Activated CD4-positive, CD25-positive, alpha-beta regulatory T cell (primary cell): Measurements from ENCODE around the gene PTPA.
A peak's percentile ranks its signal among the peaks of the same experiment; 100 is the strongest.

Source experiments
- DNase-seq, 4 experiments: peaks; one replicate each; lab custom pipeline; 2025; lab: John Stamatoyannopoulos, UW

Gene PTPA

DNA sequence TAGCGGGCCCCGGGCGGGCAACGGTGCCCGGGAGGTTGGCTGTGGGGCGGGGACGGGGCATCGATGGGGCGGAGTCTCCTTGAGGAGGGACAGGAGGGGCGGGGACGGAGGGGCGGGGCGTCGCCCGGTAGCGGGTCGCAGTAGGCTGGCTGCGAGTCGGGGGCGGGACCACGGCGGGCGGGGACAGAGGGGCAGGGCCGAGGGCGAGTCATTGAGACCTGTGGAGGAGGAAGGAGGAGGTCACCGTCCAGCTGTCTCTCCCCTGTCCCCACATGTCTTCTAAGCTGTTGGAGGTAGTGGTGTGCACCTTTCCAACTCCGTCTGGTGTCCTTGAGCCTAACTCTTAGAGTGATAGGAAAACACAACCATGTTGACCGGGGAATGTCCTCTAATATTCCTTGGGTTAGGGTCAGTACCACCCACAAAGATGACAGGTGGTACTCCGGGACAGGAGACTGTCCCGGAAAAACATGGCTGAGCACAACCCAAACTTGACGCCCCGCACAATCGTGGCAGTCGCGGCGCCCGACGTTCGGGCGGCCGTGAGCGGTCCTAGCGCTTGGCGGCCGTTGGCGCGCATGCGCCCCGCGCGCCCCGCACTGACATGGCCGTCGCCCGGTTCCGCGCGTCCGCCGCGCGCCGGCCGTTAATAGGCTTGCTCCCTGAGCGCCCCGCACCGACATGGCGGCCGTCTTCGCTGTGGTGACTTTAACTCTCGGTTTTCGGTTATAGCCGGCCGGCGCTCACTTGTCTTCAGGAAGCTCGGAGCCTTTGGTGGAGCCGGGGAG, at the start of gene PTPA, which contains the start of gene CRAT:
Gene PTPA, plus strand, starts transcription at position 676 of the 788 bp plus-strand sequence. CDS start 186 bp downstream, outside the sequence.
Gene CRAT, minus strand, starts transcription at position 54 of the 788 bp plus-strand sequence. CDS start 284 bp downstream, outside the sequence.
- DNase-seq, result peak; percentile 95 to 97 (median 96)

DNA sequence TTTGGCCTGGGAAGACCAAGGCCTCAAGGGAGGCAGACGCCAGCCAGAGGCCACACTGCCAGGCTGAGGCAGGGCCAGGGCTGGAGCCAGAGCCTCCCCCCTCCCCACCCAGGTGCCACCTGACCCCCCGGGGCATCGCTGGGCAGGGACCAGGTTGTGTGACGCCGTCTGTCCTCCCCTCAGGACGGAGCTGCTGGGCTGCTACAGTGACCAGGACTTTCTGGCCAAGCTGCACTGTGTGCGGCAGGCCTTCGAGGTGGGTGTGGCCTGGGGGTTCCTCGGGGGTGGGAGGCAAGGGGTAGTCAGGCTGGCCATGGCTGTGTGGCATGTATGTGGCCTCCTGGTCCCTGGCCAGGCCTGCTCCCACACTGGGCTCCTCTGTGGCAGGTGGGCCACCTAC, 48.2 kb upstream of the PTPA start:
- DNase-seq, result no peak

DNA sequence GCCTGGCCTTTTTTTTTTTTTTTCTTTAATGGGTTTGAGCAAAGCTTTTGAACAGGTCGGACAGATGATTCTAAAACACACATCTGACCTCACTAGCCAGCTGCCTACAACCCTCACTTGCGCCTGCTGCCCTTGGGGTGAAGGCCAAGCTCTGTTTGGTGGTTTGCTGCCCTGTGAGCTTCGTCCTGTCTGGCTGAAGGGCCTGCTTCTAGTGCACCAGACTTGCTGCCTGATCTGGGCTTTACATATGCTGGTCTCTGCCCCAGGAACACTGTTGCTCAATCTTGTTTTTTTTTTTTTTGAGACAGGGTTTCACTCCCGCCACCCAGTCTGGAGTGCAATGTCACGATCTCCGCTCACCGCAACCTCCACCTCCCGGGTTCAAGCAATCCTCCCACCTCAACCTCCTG, 46.7 kb upstream of the PTPA start:
- DNase-seq, result no peak

DNA sequence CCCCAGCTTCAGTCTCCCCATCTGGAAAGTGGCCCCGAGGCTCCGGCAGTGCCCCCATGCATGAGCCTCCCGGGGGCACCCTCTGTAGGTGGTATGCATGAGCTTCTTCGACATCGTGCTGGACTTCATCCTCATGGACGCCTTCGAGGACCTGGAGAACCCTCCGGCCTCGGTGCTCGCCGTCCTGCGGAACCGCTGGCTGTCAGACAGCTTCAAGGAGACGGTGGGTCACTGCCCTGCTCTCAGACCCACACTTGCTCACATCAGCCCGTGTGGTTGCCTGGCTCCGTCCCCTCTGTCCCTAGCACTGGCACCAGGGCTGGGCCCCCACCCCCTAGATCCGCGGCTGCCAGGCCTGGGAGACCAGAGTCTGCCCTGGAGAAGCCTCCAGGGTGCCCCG, 43.1 kb upstream of the PTPA start:
- DNase-seq, result no peak

DNA sequence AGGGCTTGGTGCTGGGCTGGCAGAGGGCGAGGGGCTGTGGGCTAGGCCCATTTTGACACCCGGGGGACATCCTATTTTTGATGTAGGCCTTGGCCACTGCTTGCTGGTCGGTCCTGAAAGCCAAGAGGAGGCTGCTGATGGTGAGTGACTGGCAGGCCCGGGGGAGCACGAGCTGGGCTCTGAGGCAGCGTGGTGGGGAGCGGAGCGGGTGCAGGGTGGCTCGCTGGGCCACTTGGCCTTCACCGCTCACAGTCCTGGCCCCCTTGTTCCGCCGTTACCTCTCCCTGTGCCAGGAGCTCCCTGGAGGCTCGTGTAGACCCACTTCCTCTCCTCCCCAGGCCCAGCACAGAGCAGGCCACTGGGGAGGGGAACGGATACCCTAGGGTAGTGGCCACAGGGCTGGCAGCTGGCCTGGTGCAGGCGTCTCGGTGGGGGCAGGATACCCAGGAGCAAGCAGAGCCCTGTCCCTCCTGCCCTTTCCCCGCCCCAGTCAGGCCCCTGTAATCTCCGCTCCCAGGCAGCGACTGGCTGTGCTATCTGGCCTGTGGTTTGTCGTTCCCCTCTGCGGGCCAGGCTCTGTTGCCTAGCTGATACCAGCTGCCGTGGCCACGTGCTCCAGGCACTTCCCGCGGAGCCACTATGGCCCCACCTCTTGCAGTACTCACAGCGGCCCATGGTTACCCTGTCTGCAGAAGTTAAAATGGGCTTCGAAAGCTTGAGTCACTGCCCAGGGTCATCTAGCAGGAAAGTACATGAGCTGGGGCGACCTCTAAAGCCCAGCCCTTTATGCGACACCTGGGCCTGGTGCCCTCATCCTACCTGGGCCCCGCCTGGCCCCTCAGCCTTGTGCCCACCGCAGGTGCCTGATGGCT, 42.0 kb upstream of the PTPA start:
- peak in 2 of 4 experiments; percentile 30 to 38 for DNase-seq

DNA sequence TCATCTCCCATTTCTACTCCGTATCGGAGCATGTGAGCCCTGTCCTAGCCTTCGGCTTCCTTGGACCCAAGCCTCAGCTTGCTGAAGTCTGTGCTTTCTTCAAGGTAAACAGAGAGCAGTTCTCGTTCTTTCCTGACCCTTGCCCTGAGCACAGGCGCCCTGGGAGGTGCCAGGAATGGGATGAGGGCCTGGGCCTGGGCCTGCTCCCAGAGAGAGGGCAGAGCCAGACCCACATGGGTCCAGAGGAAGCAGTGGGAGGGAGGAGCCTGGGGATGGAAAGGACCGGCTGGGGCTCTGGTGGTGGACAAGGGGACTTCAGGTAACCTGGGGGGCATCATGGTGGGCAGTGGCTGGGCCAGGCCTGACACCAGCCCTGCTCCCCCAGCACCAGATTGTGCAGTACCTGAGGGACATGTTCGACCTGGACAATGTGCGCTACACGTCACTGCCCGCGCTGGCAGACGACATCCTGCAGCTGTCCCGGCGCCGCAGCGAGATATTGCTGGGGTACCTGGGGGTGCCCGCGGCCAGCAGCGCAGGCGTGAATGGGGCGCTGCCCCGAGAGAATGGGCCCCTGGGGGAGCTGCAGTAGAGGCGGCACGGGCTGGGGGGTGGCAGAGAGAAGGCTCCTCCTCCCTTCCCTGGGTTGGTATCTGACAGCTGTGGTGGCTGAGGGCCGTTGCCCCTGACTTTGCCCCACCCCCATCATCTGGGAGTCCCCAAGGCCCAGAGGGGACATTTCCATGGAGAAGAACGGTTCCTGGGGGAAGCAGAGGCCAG, 41.2 kb upstream of the PTPA start:
- no peak for DNase-seq

DNA sequence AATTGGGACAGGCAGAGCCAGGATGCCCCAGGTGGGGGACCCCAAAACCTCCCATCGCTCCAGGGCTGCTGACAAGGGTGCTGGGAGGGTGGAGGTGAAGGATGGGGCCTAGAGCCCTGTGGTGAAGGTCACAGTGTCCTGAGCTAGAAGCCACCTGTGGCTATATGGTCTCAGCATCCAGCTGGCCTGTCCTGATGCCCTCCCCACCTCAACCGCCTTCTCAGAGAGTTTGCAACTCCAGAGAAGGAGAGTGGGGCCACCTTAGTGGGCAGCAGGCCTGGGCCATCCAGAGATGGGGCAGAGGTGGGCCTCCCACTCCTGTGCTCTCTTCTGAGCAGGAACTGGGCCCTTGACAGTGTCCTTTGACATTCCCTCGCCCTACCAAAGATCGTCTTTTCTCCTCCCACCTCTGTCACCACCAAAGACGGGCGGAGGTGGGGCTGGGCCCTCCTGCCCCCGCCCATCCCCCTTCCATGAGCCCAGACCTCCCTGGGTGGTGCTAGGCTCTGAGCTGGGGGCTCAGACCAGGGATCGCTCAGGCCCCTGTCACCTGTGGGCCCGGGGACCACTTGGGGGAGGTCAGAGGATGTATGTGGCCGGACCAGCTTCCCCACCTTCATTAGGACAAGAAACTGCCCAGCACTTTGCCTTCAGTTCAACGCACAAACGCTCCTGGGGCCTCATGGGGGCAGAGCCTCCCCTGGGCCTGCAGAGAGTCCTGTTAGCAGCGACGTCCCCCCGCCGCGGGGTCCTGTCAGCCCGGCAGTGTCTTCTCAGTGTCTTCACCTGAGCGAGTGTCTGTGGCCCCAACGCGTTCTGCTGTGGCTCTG, 40.3 kb upstream of the PTPA start:
- DNase-seq, result no peak

DNA sequence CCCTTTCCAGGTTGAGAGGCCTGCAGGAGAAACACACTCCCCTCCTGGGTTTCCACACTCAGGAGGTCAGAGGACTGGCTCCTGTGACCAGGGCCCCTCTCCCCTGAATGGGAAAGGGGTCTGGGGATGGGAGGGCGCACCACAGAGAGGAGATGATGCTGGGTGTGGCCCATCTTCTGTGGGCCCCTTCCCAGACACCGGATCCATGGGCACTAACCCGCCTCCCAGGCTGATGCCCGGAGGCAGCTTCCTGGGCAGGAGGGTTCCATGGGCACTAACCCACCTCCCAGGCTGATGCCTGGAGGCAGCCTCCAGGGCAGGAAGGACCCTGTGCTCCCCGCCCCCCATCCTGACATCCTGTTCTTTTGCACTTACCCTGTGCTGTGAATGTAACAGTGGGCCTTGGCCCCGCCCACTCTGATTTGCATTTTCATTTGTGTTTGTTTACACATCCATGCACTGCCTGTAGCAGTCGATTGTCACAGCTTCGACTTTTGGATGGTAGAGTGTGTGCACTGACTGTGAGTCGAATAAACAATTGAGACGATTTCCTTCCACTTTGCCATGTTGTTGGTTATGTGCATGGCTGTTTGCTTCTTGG, 39.6 kb upstream of the PTPA start:
- peak in 1 of 4 experiments; percentile 20 for DNase-seq

DNA sequence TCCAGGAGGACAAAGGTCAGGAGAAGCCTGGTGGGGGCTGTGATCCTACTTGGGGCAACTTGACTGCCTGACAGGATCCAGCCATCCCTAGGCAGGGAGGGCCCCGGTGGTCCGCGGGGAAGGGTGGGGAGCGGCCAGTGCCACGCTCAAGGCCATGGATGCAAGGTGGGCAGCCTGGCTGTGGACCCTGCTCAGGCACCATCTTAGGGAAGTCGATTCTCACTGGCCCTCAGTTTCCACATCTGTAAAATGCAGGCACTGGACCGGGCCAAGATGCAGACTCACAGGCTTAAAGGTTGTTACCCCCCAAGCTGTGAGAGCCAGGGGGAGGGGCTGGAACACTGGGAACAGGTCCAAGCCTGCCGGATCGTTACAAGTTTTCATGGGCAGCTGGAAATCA, 39.0 kb upstream of the PTPA start:
- no peak for DNase-seq

DNA sequence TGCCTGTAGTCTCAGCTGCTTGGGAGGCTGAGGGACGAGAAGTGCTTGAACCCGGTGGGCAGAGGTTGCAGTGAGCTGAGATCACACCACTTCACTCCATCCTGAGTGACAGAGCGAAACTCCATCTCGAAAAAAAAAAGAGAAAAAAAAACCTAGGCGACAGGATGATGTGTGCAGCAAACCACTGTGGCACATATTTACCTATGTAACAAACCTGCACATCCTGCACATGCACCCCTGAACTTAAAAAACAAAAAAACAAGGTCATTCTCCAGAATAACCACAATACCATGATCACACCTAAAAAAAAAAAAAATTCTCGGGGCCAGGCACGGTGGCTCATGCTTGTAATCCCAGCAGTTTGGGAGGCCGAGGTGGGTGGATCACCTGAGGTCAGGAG, 37.8 kb upstream of the PTPA start:
- DNase-seq, result no peak

DNA sequence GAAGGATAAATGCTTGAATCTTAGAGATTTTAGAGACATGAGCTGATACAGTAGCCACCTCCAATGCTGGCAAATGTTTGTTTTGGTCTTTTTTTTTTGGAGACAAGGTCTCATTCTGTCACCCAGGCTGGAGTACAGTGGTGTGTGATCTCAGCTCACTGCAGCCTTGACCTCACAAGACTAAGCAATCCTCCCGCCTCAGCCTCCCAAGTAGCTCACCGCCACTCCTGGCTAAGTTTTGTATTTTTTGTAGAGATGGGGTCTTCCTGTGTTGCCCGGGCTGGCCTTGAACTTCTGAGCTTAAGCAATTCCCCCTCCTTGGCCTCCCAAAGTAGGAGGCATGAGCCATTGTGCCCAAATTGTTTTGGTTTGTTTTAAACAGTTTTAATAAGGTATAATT, 37.1 kb upstream of the PTPA start:
- DNase-seq, result no peak

DNA sequence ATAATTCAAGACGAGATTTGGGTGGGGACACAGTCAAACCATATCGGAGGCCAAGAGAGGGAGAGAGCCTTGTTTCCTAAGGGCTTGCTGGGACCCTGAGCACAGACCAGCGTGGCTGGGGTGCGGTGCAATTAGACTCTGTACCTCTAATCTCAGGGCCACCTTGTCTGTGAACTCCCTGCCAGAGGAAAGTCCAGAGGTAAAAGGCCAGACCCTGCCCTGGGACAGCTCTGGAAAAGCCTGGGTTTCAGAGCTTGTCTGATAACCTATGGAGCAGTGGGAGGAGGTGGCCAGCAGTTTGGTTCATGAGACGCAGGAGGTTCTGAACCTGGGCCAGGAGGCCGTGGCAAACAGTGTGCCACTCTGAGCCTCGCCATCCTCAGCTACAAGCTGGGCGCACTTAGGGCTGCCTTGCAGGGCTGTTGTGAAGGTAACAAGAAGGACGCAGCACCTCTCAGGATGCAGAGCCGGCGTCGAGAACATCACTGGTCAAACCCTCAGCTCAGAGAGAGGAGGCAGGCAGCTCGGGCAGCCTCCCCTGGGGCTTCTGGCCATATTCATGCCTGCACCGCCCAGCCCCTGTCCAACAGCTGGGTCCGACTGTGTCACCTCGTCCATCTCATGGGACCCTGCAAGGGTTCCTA, 35.1 kb upstream of the PTPA start:
- no peak for DNase-seq

DNA sequence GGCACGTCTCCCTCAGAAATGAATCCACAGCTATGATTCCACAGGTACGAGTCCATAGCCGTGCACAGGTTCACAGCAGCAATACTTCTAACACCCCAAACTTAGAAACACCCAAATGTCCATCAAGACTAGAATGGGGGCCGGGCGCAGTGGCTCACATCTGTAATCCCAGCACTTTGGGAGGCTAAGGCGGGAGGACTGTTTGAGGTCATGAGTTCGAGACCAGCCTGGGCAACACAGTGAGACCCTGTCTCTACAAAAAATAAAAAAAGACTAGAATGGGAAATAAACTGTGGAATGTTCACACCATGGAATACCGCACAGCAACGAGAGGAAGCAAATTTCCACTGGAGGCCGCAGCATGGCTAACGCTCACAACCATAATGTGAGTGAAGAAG, 34.6 kb upstream of the PTPA start:
- no peak for DNase-seq

DNA sequence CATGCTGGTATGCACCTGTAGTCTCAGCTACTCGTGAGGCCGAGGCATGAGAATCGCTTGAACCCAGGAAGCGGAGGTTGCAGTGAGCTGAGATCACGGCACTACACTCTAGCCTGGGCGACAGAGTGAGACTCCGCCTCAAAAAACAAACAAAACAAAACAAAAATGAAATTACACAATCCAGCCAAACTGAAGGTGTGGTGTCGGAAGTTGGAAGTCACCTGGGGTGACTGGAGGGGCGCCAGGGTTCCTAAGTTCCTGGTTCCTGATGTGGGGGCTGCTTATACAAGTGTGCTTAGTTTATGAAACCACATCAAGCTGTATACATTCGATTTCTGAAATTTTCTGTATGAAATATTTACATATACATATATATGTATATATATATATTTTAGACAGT, 34.0 kb upstream of the PTPA start:
- no peak for DNase-seq

DNA sequence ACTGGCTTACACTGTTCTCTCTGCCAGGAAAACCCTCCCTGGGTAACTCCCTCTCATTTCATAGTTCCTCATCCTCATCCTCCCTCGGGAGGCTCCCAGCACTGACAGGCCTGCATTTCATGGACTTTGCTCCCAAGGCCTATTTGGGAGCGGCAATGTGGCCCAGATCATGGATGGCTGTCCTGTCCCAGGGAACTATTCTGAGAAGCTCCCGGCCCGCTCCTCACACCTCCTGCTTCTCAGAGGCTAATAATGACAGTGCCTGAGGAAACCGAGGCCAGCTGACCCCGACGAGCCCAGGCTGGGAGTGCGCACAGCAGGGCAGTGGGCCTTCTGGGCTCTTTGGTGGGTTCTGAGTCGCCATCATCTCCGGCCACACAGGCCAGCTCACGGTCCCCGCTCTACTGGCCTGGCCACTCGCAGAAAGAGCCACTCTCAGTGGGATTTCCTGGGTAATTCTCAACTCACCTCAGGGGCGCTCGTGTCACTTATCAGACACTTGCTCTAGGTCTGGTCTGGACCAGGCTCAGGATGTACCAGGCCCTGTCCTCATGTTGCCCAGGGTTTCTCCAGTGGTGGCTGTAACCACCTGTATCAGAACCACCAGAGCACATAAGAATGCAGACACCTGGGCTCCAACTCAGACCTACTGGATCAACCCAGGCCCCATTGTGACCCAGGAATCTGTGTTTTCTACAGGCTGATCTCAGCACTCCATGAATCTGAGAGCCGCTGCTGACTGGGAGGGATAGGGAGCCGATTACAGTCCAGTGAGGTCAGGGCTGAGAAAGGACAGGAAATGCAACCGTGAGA, 32.3 kb upstream of the PTPA start:
- DNase-seq, result no peak

DNA sequence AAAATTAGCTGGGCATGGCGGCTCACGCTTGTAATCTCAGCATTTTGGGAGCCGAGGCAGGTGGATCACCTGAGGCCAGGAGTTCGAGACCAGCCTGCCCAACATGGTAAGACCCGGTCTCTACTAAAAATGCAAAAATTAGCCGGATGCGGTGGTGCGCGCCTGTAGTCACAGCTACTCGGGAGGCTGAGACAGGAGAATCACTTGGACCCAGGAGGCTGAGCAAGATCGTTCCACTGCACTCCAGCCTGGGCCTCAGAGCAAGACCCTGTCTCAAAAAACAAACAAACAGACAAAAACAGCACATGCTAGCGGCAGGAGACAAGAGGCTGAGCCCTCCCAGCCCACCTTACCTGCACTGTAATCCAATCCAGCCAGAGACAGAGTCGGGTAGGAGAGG, 31.4 kb upstream of the PTPA start:
- DNase-seq, result no peak

DNA sequence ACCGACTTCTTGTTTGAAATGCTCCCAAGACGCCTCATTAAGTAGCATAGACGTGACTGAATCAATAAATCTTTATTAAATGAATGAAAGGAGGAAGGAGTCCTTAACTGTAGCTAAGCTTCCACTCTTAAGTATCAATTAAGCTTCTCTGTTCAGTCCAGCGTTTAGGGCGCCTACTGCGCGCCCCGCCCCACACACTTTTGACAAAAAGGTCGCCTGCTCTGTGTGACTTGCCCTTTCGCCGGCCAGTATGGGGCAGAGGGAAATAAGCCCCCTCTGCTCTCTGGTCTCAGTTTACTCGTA, 31.0 kb upstream of the PTPA start:
- DNase-seq, result no peak

DNA sequence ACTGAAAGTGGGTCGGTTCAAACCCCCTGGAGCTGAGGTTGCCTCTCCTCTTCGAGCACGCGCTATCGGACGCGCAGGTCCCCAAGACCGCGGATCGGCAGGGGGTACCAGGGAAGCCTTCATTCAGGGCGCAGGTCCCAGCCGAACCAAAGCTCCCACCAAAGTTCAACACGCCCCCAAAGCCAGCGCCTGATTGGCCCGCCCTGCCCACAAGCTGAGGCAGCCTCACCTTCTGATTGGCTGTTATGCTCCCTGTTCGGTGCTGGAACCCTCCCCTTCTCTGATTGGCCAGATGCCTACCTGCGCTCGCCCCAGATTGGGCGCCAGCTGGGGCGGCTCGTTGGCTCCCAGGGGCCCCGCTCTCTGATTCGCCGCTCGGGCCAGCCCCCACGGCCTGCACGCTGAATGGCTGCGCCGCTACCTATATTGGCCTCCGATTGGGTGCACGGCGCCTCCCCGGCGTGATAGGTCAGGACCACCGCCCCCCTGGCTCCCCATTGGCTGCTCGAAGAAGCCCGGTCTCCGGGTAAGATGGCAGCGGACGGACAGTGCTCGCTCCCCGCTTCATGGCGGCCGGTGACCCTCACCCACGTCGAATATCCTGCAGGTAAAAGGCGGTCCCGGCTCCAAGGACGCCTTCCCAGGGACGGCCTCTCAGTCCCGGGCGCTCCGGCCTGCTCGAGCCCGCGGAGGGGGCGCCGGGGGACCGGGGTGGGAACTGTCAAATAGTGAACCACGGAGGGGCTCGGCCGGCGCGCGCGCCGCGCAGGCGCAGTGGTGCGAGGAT, 30.4 kb upstream of the PTPA start, which contains the start of gene DOLPP1:
Gene DOLPP1, plus strand, starts transcription at position 511 of the 787 bp plus-strand sequence. Its CDS starts 21 bp downstream, at position 532.
- peak; percentile 96 to 98 (median 97) for DNase-seq
